Stimulated activated effector memory CD8-positive, alpha-beta T cell treated with anti-CD3 and anti-CD28 coated beads, Interleukin-12 subunit alpha, Interleukin-12 subunit beta, amount 100 ng/mL, for 72 hours (primary cell): ENCODE measurements around the gene NOS2.
"Not testable (repeated sequence)": the region's sequence is repeated elsewhere in the genome, so short reads cannot be mapped to it uniquely, and the experiment has no call there.

Source experiments
- ATAC-seq: fragments of 150-1000 bp; cut with Tn5 transposase; 2 replicates; pipeline ENCODE4 v1.10.0; 2021
- DNase-seq, 2 donors: peaks; one replicate each; pipeline ENCODE4 v3.0.0; 2021 to 2022; ENCODE audit warnings: low spot score in 2 of 2
- H3K27ac Mint-ChIP-seq: one replicate; pipeline ENCODE4 v1.8.0; 2022; ENCODE audit warnings: mild to moderate bottlenecking, mixed read lengths
- H3K36me3 Mint-ChIP-seq: one replicate; pipeline ENCODE4 v1.8.0; 2022; ENCODE audit warnings: mild to moderate bottlenecking, mixed read lengths
- H3K4me1 Mint-ChIP-seq: one replicate; pipeline ENCODE4 v1.8.0; 2022; ENCODE audit warnings: mixed read lengths
- H3K4me3 Mint-ChIP-seq: one replicate; pipeline ENCODE4 v1.8.0; 2022; ENCODE audit warnings: mild to moderate bottlenecking, mixed read lengths
- H3K9me3 Mint-ChIP-seq: one replicate; pipeline ENCODE4 v1.8.0; 2022; ENCODE audit warnings: mixed read lengths

The NOS2 gene

GRCh38 chr17:27780828-27781404 is 19.4 kb downstream of the NOS2 start:
- H3K4me1 Mint-ChIP-seq = no peaks in the 10 kb centered on the region
- no peak overlapping the region for H3K27ac Mint-ChIP-seq
- no peak overlapping the region for H3K4me3 Mint-ChIP-seq
- H3K36me3 Mint-ChIP-seq = no peaks in the 10 kb centered on the region
- no peak for DNase-seq
- ATAC-seq = peak; percentile 26
- H3K9me3 Mint-ChIP-seq = no peaks in the 10 kb centered on the region

GRCh38 chr17:27780092-27780827 is 20.1 kb downstream of the NOS2 start:
- Mint-ChIP-seq H3K4me3 (no peak overlapping the region), H3K27ac (no peak overlapping the region), H3K4me1 (no peaks in the 10 kb centered on the region), H3K9me3 (no peaks in the 10 kb centered on the region), H3K36me3 (no peaks in the 10 kb centered on the region)
- DNase-seq = no peak
- no peak for ATAC-seq

GRCh38 chr17:27778183-27778582 is 22.1 kb downstream of the NOS2 start:
- no peaks in the 10 kb centered on the region for H3K9me3 Mint-ChIP-seq
- peak; percentile 49 for ATAC-seq
- H3K36me3 Mint-ChIP-seq = no peaks in the 10 kb centered on the region
- no peak overlapping the region for H3K27ac Mint-ChIP-seq
- H3K4me3 Mint-ChIP-seq = no peak overlapping the region
- no peaks in the 10 kb centered on the region for H3K4me1 Mint-ChIP-seq
- no peak for DNase-seq

GRCh38 chr17:27776882-27777624 is 23.3 kb downstream of the NOS2 start:
- ATAC-seq (no peak), DNase-seq (no peak)
- no peaks in the 10 kb centered on the region for H3K9me3 Mint-ChIP-seq
- no peak overlapping the region for H3K4me3 Mint-ChIP-seq
- H3K27ac Mint-ChIP-seq = no peak overlapping the region
- no peaks in the 10 kb centered on the region for H3K36me3 Mint-ChIP-seq
- H3K4me1 Mint-ChIP-seq = no peaks in the 10 kb centered on the region

GRCh38 chr17:27771586-27771985 is 28.7 kb downstream of the NOS2 start:
- Mint-ChIP-seq H3K9me3 (no peaks in the 10 kb centered on the region), H3K27ac (no peak overlapping the region), H3K4me3 (no peak overlapping the region), H3K36me3 (no peaks in the 10 kb centered on the region), H3K4me1 (no peaks in the 10 kb centered on the region)
- DNase-seq (no peak), ATAC-seq (no peak)

GRCh38 chr17:27770877-27771276 is 29.5 kb downstream of the NOS2 start:
- Mint-ChIP-seq H3K9me3 (no peaks in the 10 kb centered on the region), H3K4me3 (no peak overlapping the region), H3K27ac (no peak overlapping the region), H3K36me3 (no peaks in the 10 kb centered on the region), H3K4me1 (no peaks in the 10 kb centered on the region)
- no peak for ATAC-seq
- DNase-seq = no peak

GRCh38 chr17:27768858-27769410 is 31.4 kb downstream of the NOS2 start:
- no peak for DNase-seq
- Mint-ChIP-seq H3K36me3 (no peaks in the 10 kb centered on the region), H3K4me3 (no peak overlapping the region), H3K27ac (no peak overlapping the region), H3K9me3 (no peaks in the 10 kb centered on the region), H3K4me1 (no peaks in the 10 kb centered on the region)
- peak; percentile 20 for ATAC-seq

- H3K9me3 Mint-ChIP-seq = no peaks in the 10 kb centered on the region
- ATAC-seq = no peak
- no peak overlapping the region for H3K27ac Mint-ChIP-seq
- no peak overlapping the region for H3K4me3 Mint-ChIP-seq
- no peak for DNase-seq
- H3K4me1 Mint-ChIP-seq = no peaks in the 10 kb centered on the region
- H3K36me3 Mint-ChIP-seq = no peaks in the 10 kb centered on the region
These were observed 33.9 kb downstream of the NOS2 start for GRCh38 chr17:27766438-27766837.

- Mint-ChIP-seq H3K36me3 (no peaks in the 10 kb centered on the region), H3K27ac (no peak overlapping the region), H3K4me3 (no peak overlapping the region), H3K4me1 (no peaks in the 10 kb centered on the region), H3K9me3 (no peaks in the 10 kb centered on the region)
- ATAC-seq (no peak), DNase-seq (no peak)
These were observed 35.0 kb downstream of the NOS2 start for GRCh38 chr17:27765353-27765752.

GRCh38 chr17:27764589-27764988 is 35.7 kb downstream of the NOS2 start:
- no peak overlapping the region for H3K27ac Mint-ChIP-seq
- H3K4me1 Mint-ChIP-seq = no peaks in the 10 kb centered on the region
- ATAC-seq (no peak), DNase-seq (no peak)
- H3K4me3 Mint-ChIP-seq = no peak overlapping the region
- H3K36me3 Mint-ChIP-seq = no peaks in the 10 kb centered on the region
- no peaks in the 10 kb centered on the region for H3K9me3 Mint-ChIP-seq

- Mint-ChIP-seq H3K4me3 (no peak overlapping the region), H3K4me1 (no peaks in the 10 kb centered on the region), H3K36me3 (no peaks in the 10 kb centered on the region), H3K27ac (no peak overlapping the region), H3K9me3 (no peaks in the 10 kb centered on the region)
- ATAC-seq (no peak), DNase-seq (no peak)
These were observed 37.6 kb downstream of the NOS2 start for GRCh38 chr17:27762527-27763305.

- H3K27ac Mint-ChIP-seq, H3K4me1 Mint-ChIP-seq, H3K9me3 Mint-ChIP-seq, H3K4me3 Mint-ChIP-seq, ATAC-seq, H3K36me3 Mint-ChIP-seq, DNase-seq: not testable (repeated sequence)
These were observed 39.4 kb downstream of the NOS2 start for GRCh38 chr17:27760931-27761330.

- ATAC-seq (peak; percentile 51), DNase-seq (peak; percentile 67 to 87)
- Mint-ChIP-seq H3K4me1 (no peaks in the 10 kb centered on the region), H3K36me3 (no peaks in the 10 kb centered on the region), H3K27ac (no peak overlapping the region), H3K9me3 (no peaks in the 10 kb centered on the region), H3K4me3 (no peak overlapping the region)
These were observed 40.1 kb downstream of the NOS2 start for GRCh38 chr17:27760069-27760885.

GRCh38 chr17:27759528-27759927 is 40.8 kb downstream of the NOS2 start:
- H3K4me1 Mint-ChIP-seq = no peaks in the 10 kb centered on the region
- no peak for ATAC-seq
- no peak for DNase-seq
- H3K9me3 Mint-ChIP-seq = no peaks in the 10 kb centered on the region
- H3K36me3 Mint-ChIP-seq = no peaks in the 10 kb centered on the region
- no peak overlapping the region for H3K4me3 Mint-ChIP-seq
- H3K27ac Mint-ChIP-seq = no peak overlapping the region
